Fibroblast of lung (primary cell): Measurements from ENCODE around the gene FAM149B1.

Source experiments
- EZH2 ChIP-seq: IDR thresholded peaks from 2 replicates; pipeline ENCODE4 v1.5.1; 2012; ENCODE audit warnings: low read length, control low read depth, mild to moderate bottlenecking; ENCODE audit errors: missing control alignments
- TF ChIP-seq, protein P1 (sequence below), 2 donors: IDR thresholded peaks in 1 of 2; conservative IDR thresholded peaks in 1 of 2; 1 replicate in 1 of 2; 2 replicates in 1 of 2; pipeline ENCODE4 v1.5.1; 2011 to 2012; ENCODE audit warnings: low read length in 2 of 2, control low read depth in 1 of 2, inconsistent platforms in 1 of 2, low read depth in 1 of 2, mild to moderate bottlenecking in 1 of 2

DNA sequence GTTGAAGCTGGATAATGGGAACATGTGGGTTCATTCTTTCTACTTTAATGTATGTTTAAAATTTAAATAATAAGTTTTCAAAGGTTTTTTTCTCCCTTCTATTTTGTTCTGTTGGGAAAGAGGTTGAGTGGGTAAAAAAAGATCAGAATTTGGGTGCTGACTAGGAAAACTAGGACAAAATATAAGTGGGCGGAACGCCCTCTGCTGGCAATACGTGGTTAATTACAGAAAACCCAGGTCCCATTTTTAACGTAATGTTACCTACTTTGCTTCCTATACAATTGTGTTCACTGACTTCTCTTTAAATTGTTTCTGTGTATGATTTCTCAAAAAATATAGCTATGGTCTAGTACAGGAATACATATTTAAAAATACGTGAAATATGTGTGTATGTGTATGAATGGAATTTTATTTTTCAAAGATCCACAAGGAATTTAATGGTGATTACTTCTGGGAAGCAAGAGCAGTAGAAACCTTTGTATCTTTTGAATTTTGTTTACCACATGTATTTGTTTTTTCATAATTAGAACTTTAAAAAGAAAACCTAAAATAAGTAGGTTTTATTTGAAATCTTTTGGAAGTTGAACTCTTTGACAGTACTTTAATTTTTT is 8.8 kb upstream of the FAM149B1 start:
- TF ChIP-seq, protein P1, sequence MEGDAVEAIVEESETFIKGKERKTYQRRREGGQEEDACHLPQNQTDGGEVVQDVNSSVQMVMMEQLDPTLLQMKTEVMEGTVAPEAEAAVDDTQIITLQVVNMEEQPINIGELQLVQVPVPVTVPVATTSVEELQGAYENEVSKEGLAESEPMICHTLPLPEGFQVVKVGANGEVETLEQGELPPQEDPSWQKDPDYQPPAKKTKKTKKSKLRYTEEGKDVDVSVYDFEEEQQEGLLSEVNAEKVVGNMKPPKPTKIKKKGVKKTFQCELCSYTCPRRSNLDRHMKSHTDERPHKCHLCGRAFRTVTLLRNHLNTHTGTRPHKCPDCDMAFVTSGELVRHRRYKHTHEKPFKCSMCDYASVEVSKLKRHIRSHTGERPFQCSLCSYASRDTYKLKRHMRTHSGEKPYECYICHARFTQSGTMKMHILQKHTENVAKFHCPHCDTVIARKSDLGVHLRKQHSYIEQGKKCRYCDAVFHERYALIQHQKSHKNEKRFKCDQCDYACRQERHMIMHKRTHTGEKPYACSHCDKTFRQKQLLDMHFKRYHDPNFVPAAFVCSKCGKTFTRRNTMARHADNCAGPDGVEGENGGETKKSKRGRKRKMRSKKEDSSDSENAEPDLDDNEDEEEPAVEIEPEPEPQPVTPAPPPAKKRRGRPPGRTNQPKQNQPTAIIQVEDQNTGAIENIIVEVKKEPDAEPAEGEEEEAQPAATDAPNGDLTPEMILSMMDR (conservative IDR thresholded peaks at IDR 0.05 in 1 of 2, IDR thresholded peaks at IDR 0.05 in 1 of 2; ENCODE audit: low read depth in 1 of 2, low read length in 2 of 2): peak; percentile 63 to 74
- TF ChIP-seq EZH2: no peak
